ENCODE measurements around the gene RPEL1. TPM values are rescaled to one million over a fixed set of nuclear protein-coding genes. Genes with fewer than 3 reads are reported as not detected.

The RPEL1 gene
- total and polyA plus RNA-seq, 2 of the 8 experiments (the other 6 are each of a cell fraction or from before 2014, with no cell fraction given): 0.12 TPM; not detected in 1

DNA sequence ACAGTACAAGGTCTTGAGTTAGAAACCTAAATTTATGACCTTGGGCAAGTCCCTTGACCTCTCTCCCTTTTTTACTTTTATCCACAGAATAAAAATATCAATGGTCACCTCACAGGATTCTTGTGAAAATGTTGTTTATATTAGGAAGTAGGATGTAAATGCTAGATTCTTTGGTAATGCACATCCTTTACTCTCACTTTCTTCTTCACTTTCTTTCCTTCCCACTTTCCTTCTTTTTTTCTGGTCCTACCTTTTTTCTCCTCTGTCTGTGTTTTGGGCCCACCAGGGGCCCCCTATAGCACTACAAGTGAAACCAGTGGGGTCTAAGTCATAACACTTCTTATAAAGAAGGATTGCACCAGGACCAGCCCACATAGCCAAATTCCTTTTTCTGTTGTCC, 12.1 kb downstream of the RPEL1 start:
- no peak overlapping the region for H3K4ac ChIP-seq (replicated peaks; ENCODE audit: insufficient read length, low read depth, low read length)
- H2AFZ ChIP-seq (ENCODE audit: low read length): no peak overlapping the region
- H3K23me2 ChIP-seq (ENCODE audit: low read depth, low read length): no peaks in the 10 kb centered on the region
- no peak overlapping the region for H4K5ac ChIP-seq (ENCODE audit: insufficient read length, low read depth, low read length)
- H2BK12ac ChIP-seq (ENCODE audit: low read depth, low read length): no peak overlapping the region
- no peaks in the 10 kb centered on the region for H3K36me3 ChIP-seq (ENCODE audit: control insufficient read depth in 2 of 4, insufficient read depth in 4 of 4, low read length in 3 of 4)
- no peak overlapping the region for H3K4me2 ChIP-seq (ENCODE audit: insufficient read depth in 1 of 2, low read depth in 2 of 2, low read length in 2 of 2)
- peaks cover 0 to 1% (median 0%) of the 10 kb centered on the region in 4 experiments; a peak in 2 of 7 replicates for H3K27me3 ChIP-seq (replicated peaks in 1 of 4; ENCODE audit: control insufficient read depth in 3 of 4, extremely low read depth in 1 of 4, insufficient read depth in 3 of 4, low read length in 3 of 4)
- no peaks in the 10 kb centered on the region for H3K79me1 ChIP-seq (ENCODE audit: low read depth, low read length)
- no peaks in the 10 kb centered on the region for H3K79me2 ChIP-seq (ENCODE audit: control insufficient read depth in 1 of 2, insufficient read depth in 2 of 2, low read length in 2 of 2)
- no peaks in the 10 kb centered on the region for H4K20me1 ChIP-seq (replicated peaks in 1 of 2; ENCODE audit: control insufficient read depth in 1 of 2, insufficient read depth in 2 of 2, low read length in 2 of 2)
- ChIA-PET POLR2A (ENCODE audit: partially characterized antibody) (no interaction called here), CTCF (ENCODE audit: partially characterized antibody) (interaction anchor here (0.9 to 1.3 kb wide), 2 partner anchors 9 to 13 kb away, joined by 4 read pairs; no protein-coding TSS in a partner anchor)
- H2BK20ac ChIP-seq (ENCODE audit: low read length): no peak overlapping the region
- peaks cover 7 to 14% of the 10 kb centered on the region in 2 experiments; a peak in 3 of 4 replicates for H3K9me3 ChIP-seq (ENCODE audit: insufficient read depth in 2 of 2, low read depth in 1 of 2, low read length in 1 of 2)
- H3K9ac ChIP-seq (replicated peaks in 1 of 4; ENCODE audit: extremely low read depth in 1 of 4, low read depth in 3 of 4, low read length in 3 of 4): no peak overlapping the region
- FAIRE-seq: no peak
- DNase-seq (ENCODE audit: low read depth in 1 of 2, low spot score in 2 of 2): no peak
- H3K14ac ChIP-seq (ENCODE audit: insufficient read length): no peak overlapping the region
- H3K4me1 ChIP-seq (replicated peaks in 1 of 4; ENCODE audit: control insufficient read depth in 3 of 4, insufficient read depth in 4 of 4, low read length in 3 of 4): no peaks in the 10 kb centered on the region
- no peak overlapping the region for H2AK5ac ChIP-seq (ENCODE audit: low read depth, low read length)
- no peak overlapping the region for H3K27ac ChIP-seq (ENCODE audit: low read depth, low read length)
- H3K56ac ChIP-seq (replicated peaks; ENCODE audit: insufficient read length, low read depth, low read length): no peak overlapping the region
- H4K8ac ChIP-seq (ENCODE audit: extremely low read depth, insufficient read depth, low read length): no peak overlapping the region
- no peak overlapping the region for H2BK5ac ChIP-seq (ENCODE audit: low read depth, low read length)
- H3K4me3 ChIP-seq (ENCODE audit: extremely low read depth in 1 of 4, insufficient read depth in 2 of 4, low read depth in 3 of 4, low read length in 4 of 4): no peak overlapping the region
- no peak overlapping the region for H3K23ac ChIP-seq (ENCODE audit: insufficient read length)
- H2BK15ac ChIP-seq (ENCODE audit: low read length): no peak overlapping the region
- no peak overlapping the region for H2BK120ac ChIP-seq (replicated peaks; ENCODE audit: low read depth, low read length)
- H4K91ac ChIP-seq (replicated peaks; ENCODE audit: insufficient read length, low read length): no peak overlapping the region
- H3K18ac ChIP-seq (ENCODE audit: extremely low read depth, low read length): no peak overlapping the region
- TF ChIP-seq CHD1 (IDR thresholded peaks at IDR 0.05; ENCODE audit: low read depth, low read length) (no peak), NANOG (IDR thresholded peaks at IDR 0.05; ENCODE audit: insufficient read depth, low read depth, low read length, poor library complexity, severe bottlenecking) (no peak), TAF7 (optimal IDR thresholded peaks at IDR 0.05; ENCODE audit: borderline replicate concordance, low read depth, low read length) (no peak), TBP (IDR thresholded peaks at IDR 0.05; ENCODE audit: low read depth, low read length) (no peak), EZH2 (IDR thresholded peaks at IDR 0.05; ENCODE audit: low read depth, low read length, severe bottlenecking) (no peak), HDAC2 (IDR thresholded peaks at IDR 0.05; ENCODE audit: borderline replicate concordance in 1 of 2, low read depth in 2 of 2, low read length in 2 of 2) (no peak), MAFK (IDR thresholded peaks at IDR 0.05; ENCODE audit: low read depth, low read length) (no peak), BRCA1 (IDR thresholded peaks at IDR 0.05; ENCODE audit: low read depth, low read length) (no peak), GTF2F1 (IDR thresholded peaks at IDR 0.05; ENCODE audit: borderline replicate concordance, low read depth, low read length) (no peak), RXRA (IDR thresholded peaks at IDR 0.05; ENCODE audit: insufficient read depth, low read depth, low read length) (no peak), HDAC6 (IDR thresholded peaks at IDR 0.05; ENCODE audit: low read depth, low read length) (no peak), CTBP2 (IDR thresholded peaks at IDR 0.05; ENCODE audit: borderline replicate concordance, insufficient read depth, insufficient read length, low read length) (no peak), CREB1 (IDR thresholded peaks at IDR 0.05) (no peak), ASH2L (IDR thresholded peaks at IDR 0.05; ENCODE audit: low read length) (no peak), SIN3A (conservative IDR thresholded peaks at IDR 0.05 in 1 of 2, IDR thresholded peaks at IDR 0.05 in 1 of 2; ENCODE audit: low read depth in 1 of 2, low read length in 2 of 2) (no peak), SP4 (IDR thresholded peaks at IDR 0.05; ENCODE audit: low read length) (no peak)
